ENCODE results near the gene MVB12A.

The MVB12A gene

GRCh38 chr19:17389288-17389687, 30.6 kb upstream of the MVB12A start:
- no peak for TF ChIP-seq CTCF (IDR thresholded peaks at IDR 0.05; ENCODE audit: low read depth, low read length)
- no peak overlapping the region for H3K4me3 ChIP-seq (ENCODE audit: low read depth, low read length)

GRCh38 chr19:17389957-17390664, 29.7 kb upstream of the MVB12A start:
- no peak for TF ChIP-seq CTCF (IDR thresholded peaks at IDR 0.05; ENCODE audit: low read depth, low read length)
- H3K4me3 ChIP-seq (ENCODE audit: low read depth, low read length), result peak overlapping the region; percentile 58

- peak; percentile 63 for TF ChIP-seq CTCF (IDR thresholded peaks at IDR 0.05; ENCODE audit: low read depth, low read length)
- H3K4me3 ChIP-seq (ENCODE audit: low read depth, low read length), result peak overlapping the region; percentile 58
Observed at GRCh38 chr19:17390665-17391370, 29.0 kb upstream of the MVB12A start.

GRCh38 chr19:17391371-17392151, 28.3 kb upstream of the MVB12A start:
- H3K4me3 ChIP-seq (ENCODE audit: low read depth, low read length), result peak overlapping the region; percentile 46
- no peak for TF ChIP-seq CTCF (IDR thresholded peaks at IDR 0.05; ENCODE audit: low read depth, low read length)

- TF ChIP-seq CTCF (IDR thresholded peaks at IDR 0.05; ENCODE audit: low read depth, low read length), result no peak
- H3K4me3 ChIP-seq (ENCODE audit: low read depth, low read length), result no peak overlapping the region
Observed at GRCh38 chr19:17393002-17393401, 26.8 kb upstream of the MVB12A start.

- H3K4me3 ChIP-seq (ENCODE audit: low read depth, low read length), result no peak within 1 kb of the TSS
- TF ChIP-seq CTCF (IDR thresholded peaks at IDR 0.05; ENCODE audit: low read depth, low read length), result no peak
Observed at GRCh38 chr19:17393914-17394313, 25.9 kb upstream of the MVB12A start, which contains the start of gene CCDC194. CCDC194 (minus strand) TSS chr19:17394196; CDS start chr19:17394158, 38 bp downstream.
